ENCODE measurements around the gene LAMC3.

The LAMC3 gene

DNA sequence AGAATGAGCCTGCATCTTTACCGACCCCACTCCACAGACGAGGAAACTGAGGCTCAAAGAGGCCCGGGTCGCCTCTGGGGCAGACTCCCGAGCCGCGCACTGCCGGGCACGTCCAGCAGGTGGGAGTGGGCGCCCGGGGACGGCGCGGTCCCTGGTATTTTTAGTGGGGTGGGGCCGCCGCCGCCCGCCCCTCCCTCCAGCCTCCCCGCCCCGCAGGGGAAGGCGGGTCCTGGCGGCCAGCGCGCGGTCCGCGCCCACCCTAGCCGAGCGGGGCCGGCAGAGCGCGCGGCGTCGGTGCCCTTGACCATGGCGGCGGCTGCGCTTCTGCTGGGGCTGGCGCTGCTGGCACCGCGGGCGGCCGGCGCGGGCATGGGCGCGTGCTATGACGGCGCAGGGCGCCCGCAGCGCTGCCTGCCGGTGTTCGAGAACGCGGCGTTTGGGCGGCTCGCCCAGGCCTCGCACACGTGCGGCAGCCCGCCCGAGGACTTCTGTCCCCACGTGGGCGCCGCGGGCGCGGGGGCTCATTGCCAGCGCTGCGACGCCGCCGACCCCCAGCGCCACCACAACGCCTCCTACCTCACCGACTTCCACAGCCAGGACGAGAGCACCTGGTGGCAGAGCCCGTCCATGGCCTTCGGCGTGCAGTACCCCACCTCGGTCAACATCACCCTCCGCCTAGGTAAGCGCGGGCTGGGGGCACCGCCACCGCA is at the start of gene LAMC3:
TSS of gene LAMC3 (plus strand) at position 266 of the 710 bp plus-strand sequence. CDS start at position 307, 41 bp downstream.
- DNase-seq (ENCODE audit: low read depth): peak; percentile 29
- TF ChIP-seq, protein P1, sequence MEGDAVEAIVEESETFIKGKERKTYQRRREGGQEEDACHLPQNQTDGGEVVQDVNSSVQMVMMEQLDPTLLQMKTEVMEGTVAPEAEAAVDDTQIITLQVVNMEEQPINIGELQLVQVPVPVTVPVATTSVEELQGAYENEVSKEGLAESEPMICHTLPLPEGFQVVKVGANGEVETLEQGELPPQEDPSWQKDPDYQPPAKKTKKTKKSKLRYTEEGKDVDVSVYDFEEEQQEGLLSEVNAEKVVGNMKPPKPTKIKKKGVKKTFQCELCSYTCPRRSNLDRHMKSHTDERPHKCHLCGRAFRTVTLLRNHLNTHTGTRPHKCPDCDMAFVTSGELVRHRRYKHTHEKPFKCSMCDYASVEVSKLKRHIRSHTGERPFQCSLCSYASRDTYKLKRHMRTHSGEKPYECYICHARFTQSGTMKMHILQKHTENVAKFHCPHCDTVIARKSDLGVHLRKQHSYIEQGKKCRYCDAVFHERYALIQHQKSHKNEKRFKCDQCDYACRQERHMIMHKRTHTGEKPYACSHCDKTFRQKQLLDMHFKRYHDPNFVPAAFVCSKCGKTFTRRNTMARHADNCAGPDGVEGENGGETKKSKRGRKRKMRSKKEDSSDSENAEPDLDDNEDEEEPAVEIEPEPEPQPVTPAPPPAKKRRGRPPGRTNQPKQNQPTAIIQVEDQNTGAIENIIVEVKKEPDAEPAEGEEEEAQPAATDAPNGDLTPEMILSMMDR (IDR thresholded peaks at IDR 0.05; ENCODE audit: insufficient read depth, low read depth, low read length, missing control alignments): no peak
- H3K4me3 ChIP-seq (ENCODE audit: low read length): no peak within 1 kb of the TSS

DNA sequence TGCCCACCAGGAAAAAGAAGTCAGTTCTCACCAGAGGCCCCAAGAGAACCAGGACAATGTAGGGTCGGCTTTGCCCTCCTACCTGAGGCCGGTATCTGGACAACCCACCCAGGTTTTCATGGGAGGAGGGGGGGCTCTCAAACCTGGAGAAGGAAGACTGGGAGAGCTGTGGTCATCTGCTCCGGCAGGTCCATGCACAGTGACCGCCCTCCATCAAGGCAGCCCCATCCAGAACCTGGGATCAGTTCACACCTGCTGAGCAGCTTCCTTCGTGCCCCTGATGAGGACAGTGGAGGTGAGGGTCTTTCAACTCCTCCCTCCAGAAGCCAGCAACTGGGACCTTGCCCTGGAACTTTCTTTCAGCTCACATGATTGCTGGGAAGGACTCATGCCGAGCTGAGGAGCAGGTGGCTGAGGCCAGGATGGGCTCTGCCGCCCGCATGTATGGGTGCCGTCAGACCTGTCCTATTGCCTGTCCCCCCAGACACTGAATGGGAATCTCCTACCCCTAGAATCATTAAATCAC is 49.1 kb upstream of the LAMC3 start:
- no peak for DNase-seq (ENCODE audit: low read depth)
- TF ChIP-seq, protein P1 (IDR thresholded peaks at IDR 0.05; ENCODE audit: insufficient read depth, low read depth, low read length, missing control alignments): no peak
- no peak overlapping the region for H3K4me3 ChIP-seq (ENCODE audit: low read length)

DNA sequence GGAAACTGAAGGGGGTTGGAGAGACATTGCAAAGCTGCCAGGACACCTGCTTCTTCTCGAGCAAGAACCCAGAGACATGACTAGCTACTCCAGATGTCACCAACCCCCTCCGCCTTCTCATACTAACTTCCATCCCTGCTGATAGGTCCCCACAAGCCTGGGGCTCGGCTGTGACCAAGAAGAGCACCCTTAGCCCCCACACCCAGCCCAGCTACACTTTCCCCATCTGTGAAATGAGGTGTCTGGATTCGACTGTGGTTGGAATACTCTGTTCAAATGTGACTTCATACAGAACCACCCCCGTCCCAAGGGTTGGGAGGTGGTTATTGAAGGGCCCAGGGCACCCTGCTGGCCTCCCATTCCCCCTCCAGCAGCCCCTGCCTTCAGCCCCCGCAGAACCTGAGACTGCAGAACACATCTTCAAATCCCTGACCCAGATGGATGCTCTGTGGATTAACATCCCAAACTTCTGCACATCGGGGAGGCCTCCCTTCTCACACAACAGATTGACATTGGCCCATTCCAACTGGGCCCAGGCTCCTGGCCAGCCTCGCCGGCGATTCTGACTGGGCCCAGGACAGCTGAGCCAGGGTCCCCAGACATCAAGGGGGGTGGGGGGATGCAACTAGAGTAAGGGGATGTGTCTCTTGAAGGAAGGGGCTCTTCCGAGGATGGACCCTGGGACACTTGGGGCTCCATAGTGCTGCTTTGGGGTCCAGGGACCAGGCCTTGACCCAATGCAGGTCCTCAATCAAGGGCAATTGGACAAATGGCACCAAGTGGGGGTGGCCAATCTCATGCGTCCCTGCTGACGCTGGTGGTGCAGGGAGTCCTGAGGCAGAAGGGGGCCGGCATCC is 48.2 kb upstream of the LAMC3 start:
- TF ChIP-seq, protein P1 (IDR thresholded peaks at IDR 0.05; ENCODE audit: insufficient read depth, low read depth, low read length, missing control alignments): no peak
- no peak for DNase-seq (ENCODE audit: low read depth)
- H3K4me3 ChIP-seq (ENCODE audit: low read length): no peak overlapping the region

DNA sequence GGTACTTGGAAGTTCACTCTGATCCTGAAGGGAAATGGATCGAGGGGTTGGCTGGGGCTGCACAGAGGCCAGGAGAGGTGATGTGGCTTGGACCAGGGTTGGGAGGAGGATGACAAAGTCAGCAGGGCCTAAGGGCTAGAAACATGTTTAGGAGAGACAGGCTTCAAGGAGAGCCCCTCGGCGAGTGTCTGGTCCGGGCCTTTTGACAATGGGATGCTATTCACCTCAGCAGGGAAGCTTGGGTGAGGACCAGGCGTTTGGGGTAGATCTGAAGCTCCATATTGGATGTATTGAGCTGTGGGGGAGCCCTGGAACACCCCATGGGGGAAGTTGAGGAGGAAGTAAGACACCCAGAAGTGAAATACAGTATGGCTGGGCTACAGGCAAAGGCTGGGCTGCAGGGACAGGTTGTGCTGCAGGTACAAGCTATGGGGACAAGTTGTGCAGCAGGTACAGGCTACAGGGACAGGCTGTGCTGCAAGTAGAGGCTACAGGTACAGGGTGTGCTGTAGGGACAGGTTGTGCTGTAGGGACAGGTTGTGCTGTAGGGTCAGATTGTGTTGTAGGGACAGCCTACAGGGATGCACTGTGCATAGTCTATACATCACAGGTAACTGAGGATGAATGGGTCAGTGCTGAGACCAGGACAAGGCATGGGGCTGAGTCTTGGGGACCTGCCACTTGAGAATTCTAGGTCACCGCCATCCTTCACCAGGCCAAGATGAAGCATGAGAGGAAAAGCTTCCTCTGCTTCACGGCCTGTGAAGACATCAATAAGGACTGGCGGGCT is 47.3 kb upstream of the LAMC3 start:
- no peak overlapping the region for H3K4me3 ChIP-seq (ENCODE audit: low read length)
- no peak for DNase-seq (ENCODE audit: low read depth)
- TF ChIP-seq, protein P1 (IDR thresholded peaks at IDR 0.05; ENCODE audit: insufficient read depth, low read depth, low read length, missing control alignments): no peak

DNA sequence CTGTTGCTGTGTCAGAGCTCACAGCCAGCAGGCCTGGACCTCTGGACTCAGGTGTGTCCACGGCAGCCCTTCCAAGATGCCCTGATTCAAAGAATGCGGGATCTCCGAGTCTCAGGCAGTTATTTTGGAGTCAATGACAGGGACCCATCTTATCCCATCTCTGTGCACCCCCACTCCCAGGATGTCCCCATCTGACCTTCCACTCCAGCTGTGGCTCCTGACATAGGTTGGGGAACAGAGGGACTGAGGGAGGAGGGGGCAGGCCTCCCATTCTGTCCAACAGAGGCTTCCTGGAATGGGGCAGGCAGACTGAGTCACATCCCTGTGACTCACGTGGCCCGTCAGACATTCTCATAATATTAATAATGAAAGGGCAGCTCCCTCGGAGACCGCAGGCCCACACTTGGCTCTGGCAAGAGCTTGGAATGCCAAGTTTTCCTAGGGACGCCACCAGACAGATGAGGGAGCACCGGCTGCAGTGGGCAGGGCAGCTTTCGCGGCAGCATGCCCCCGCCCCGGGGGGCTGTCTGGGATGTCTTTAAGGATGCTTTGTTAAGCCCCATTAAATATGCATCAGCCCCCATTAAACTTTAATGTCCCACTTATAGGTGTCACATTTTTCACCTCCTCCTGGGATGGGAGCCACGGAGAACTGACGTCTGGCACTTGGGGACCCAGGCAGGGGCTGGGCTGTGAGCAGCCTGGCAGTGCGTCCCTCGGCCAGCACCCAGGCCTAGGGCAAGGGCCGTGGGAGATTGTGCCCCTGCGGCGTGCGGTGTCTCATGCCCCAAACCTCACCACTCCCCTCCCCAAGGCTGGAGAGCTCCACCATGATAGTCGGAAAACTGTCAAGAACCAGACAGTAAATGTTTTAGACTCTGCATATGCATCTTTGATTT is 46.3 kb upstream of the LAMC3 start:
- TF ChIP-seq, protein P1 (IDR thresholded peaks at IDR 0.05; ENCODE audit: insufficient read depth, low read depth, low read length, missing control alignments): no peak
- no peak overlapping the region for H3K4me3 ChIP-seq (ENCODE audit: low read length)
- DNase-seq (ENCODE audit: low read depth): peak; percentile 95

Data from epithelial cell of esophagus (primary cell).